Stimulated activated memory B cell treated with anti-CD40 and anti-IgM and Interleukin-4, amounts not matched to agents 10 μg/mL and 1 μg/mL and 100 μg/mL, for 72 hours (primary cell): ENCODE results near the gene GP1BB.

Experiments used
- ATAC-seq: fragments of 150-1000 bp; cut with Tn5 transposase; 2 replicates; pipeline ENCODE4 v1.10.0; 2021
- H3K27ac Mint-ChIP-seq: one replicate; pipeline ENCODE4 v1.8.0; 2022; ENCODE audit warnings: mild to moderate bottlenecking, mixed read lengths
- H3K27me3 Mint-ChIP-seq: one replicate; pipeline ENCODE4 v1.8.0; 2022; ENCODE audit warnings: mixed read lengths
- H3K36me3 Mint-ChIP-seq: one replicate; pipeline ENCODE4 v1.8.0; 2022; ENCODE audit warnings: mixed read lengths
- H3K4me1 Mint-ChIP-seq: one replicate; pipeline ENCODE4 v1.8.0; 2022; ENCODE audit warnings: mixed read lengths
- H3K4me3 Mint-ChIP-seq: one replicate; pipeline ENCODE4 v1.8.0; 2022; ENCODE audit warnings: mild to moderate bottlenecking, moderate library complexity, mixed read lengths
- H3K9me3 Mint-ChIP-seq: one replicate; pipeline ENCODE4 v1.8.0; 2022; ENCODE audit warnings: mixed read lengths

The GP1BB gene

GRCh38 chr22:19757985-19758895 is 34.9 kb downstream of the GP1BB start:
- Mint-ChIP-seq H3K4me1 (peaks cover 41% of the 10 kb centered on the region), H3K36me3 (peaks cover 6% of the 10 kb centered on the region), H3K27me3 (peaks cover 94% of the 10 kb centered on the region), H3K9me3 (no peaks in the 10 kb centered on the region), H3K27ac (no peak overlapping the region), H3K4me3 (no peak overlapping the region)
- no peak for ATAC-seq

- H3K36me3 Mint-ChIP-seq = peaks cover 6% of the 10 kb centered on the region
- H3K27ac Mint-ChIP-seq = no peak overlapping the region
- H3K4me3 Mint-ChIP-seq = peak overlapping the region; percentile 42
- no peaks in the 10 kb centered on the region for H3K9me3 Mint-ChIP-seq
- H3K4me1 Mint-ChIP-seq = peaks cover 41% of the 10 kb centered on the region
- ATAC-seq = no peak
- peaks cover 94% of the 10 kb centered on the region for H3K27me3 Mint-ChIP-seq
Measured at GRCh38 chr22:19758896-19759426, 35.6 kb downstream of the GP1BB start.

- no peak for ATAC-seq
- H3K36me3 Mint-ChIP-seq = peaks cover 6% of the 10 kb centered on the region
- H3K4me1 Mint-ChIP-seq = peaks cover 41% of the 10 kb centered on the region
- no peaks in the 10 kb centered on the region for H3K9me3 Mint-ChIP-seq
- no peak overlapping the region for H3K27ac Mint-ChIP-seq
- peaks cover 94% of the 10 kb centered on the region for H3K27me3 Mint-ChIP-seq
- peak overlapping the region; percentile 85 for H3K4me3 Mint-ChIP-seq
Measured at GRCh38 chr22:19759427-19760057, 36.2 kb downstream of the GP1BB start.

- H3K27me3 Mint-ChIP-seq = peaks cover 94% of the 10 kb centered on the region
- H3K36me3 Mint-ChIP-seq = peaks cover 6% of the 10 kb centered on the region
- H3K9me3 Mint-ChIP-seq = no peaks in the 10 kb centered on the region
- no peak within 1 kb of the TSS for H3K27ac Mint-ChIP-seq
- no peak for ATAC-seq
- H3K4me1 Mint-ChIP-seq = peaks cover 41% of the 10 kb centered on the region
- peak within 1 kb of the TSS; percentile 85 for H3K4me3 Mint-ChIP-seq
Measured at GRCh38 chr22:19760058-19760950, 37.0 kb downstream of the GP1BB start, which contains the start of gene TBX1. Gene TBX1, plus strand, starts transcription at chr22:19760778. Its CDS starts 66 bp downstream, at chr22:19760844.

GRCh38 chr22:19760951-19761724 is 37.8 kb downstream of the GP1BB start:
- Mint-ChIP-seq H3K4me1 (peaks cover 34% of the 10 kb centered on the region), H3K36me3 (peaks cover 6% of the 10 kb centered on the region), H3K4me3 (peak overlapping the region; percentile 50), H3K27me3 (peaks cover 90% of the 10 kb centered on the region), H3K27ac (no peak overlapping the region), H3K9me3 (no peaks in the 10 kb centered on the region)
- ATAC-seq = no peak

GRCh38 chr22:19761725-19762567 is 38.6 kb downstream of the GP1BB start:
- Mint-ChIP-seq H3K27ac (no peak overlapping the region), H3K9me3 (no peaks in the 10 kb centered on the region), H3K4me1 (peaks cover 33% of the 10 kb centered on the region), H3K36me3 (peaks cover 6% of the 10 kb centered on the region), H3K27me3 (peaks cover 88% of the 10 kb centered on the region), H3K4me3 (peak overlapping the region; percentile 50)
- ATAC-seq = no peak

GRCh38 chr22:19762568-19763457 is 39.5 kb downstream of the GP1BB start:
- Mint-ChIP-seq H3K27me3 (peaks cover 88% of the 10 kb centered on the region), H3K36me3 (peaks cover 6% of the 10 kb centered on the region)
- no peak for ATAC-seq

GRCh38 chr22:19763458-19764298 is 40.3 kb downstream of the GP1BB start:
- no peak overlapping the region for H3K27ac Mint-ChIP-seq
- ATAC-seq = no peak
- H3K4me3 Mint-ChIP-seq = no peak overlapping the region
- peaks cover 33% of the 10 kb centered on the region for H3K4me1 Mint-ChIP-seq
- H3K36me3 Mint-ChIP-seq = peaks cover 6% of the 10 kb centered on the region
- H3K27me3 Mint-ChIP-seq = peaks cover 87% of the 10 kb centered on the region
- no peaks in the 10 kb centered on the region for H3K9me3 Mint-ChIP-seq

More at GRCh38 chr22:19762568-19763457, 39.5 kb downstream of the GP1BB start:
- H3K4me3 Mint-ChIP-seq = no peak overlapping the region
- H3K4me1 Mint-ChIP-seq = peaks cover 34% of the 10 kb centered on the region
- no peak overlapping the region for H3K27ac Mint-ChIP-seq
- H3K9me3 Mint-ChIP-seq = no peaks in the 10 kb centered on the region

- Mint-ChIP-seq H3K36me3 (peaks cover 6% of the 10 kb centered on the region), H3K4me1 (peaks cover 31% of the 10 kb centered on the region), H3K9me3 (no peaks in the 10 kb centered on the region), H3K4me3 (no peak overlapping the region), H3K27me3 (peaks cover 86% of the 10 kb centered on the region), H3K27ac (no peak overlapping the region)
- no peak for ATAC-seq
Measured at GRCh38 chr22:19764299-19764593, 40.9 kb downstream of the GP1BB start.

- peaks cover 6% of the 10 kb centered on the region for H3K36me3 Mint-ChIP-seq
- ATAC-seq = no peak
- no peaks in the 10 kb centered on the region for H3K9me3 Mint-ChIP-seq
- no peak overlapping the region for H3K27ac Mint-ChIP-seq
- peaks cover 86% of the 10 kb centered on the region for H3K27me3 Mint-ChIP-seq
- no peak overlapping the region for H3K4me3 Mint-ChIP-seq
- H3K4me1 Mint-ChIP-seq = peaks cover 31% of the 10 kb centered on the region
Measured at GRCh38 chr22:19764636-19765476, 41.5 kb downstream of the GP1BB start.

GRCh38 chr22:19765477-19766239 is 42.3 kb downstream of the GP1BB start:
- H3K27me3 Mint-ChIP-seq = peaks cover 86% of the 10 kb centered on the region
- no peak overlapping the region for H3K27ac Mint-ChIP-seq
- no peaks in the 10 kb centered on the region for H3K36me3 Mint-ChIP-seq
- H3K4me3 Mint-ChIP-seq = peak overlapping the region; percentile 47
- peaks cover 29% of the 10 kb centered on the region for H3K4me1 Mint-ChIP-seq
- ATAC-seq = no peak
- no peaks in the 10 kb centered on the region for H3K9me3 Mint-ChIP-seq
